Common myeloid progenitor, CD34-positive (primary cell): ENCODE results near the gene AMY2B. TPM values are rescaled to one million over a fixed set of nuclear protein-coding genes. Genes with fewer than 3 reads are reported as not detected.
"Not testable (repeated sequence)": the region's sequence is repeated elsewhere in the genome, so short reads cannot be mapped to it uniquely, and the experiment has no call there.

Source experiments
- CTCF ChIA-PET: fragments of 350-600 bp; sonication (Branson Sonifier 250); formaldehyde crosslinking; loops from one replicate; lab custom pipeline; 2021; ENCODE audit warnings: antibody characterized with exemption; lab: Charles Lee
- POLR2A ChIA-PET: fragments of 350-600 bp; sonication (Branson Sonifier 250); formaldehyde crosslinking; loops from one replicate; lab custom pipeline; 2021; ENCODE audit warnings: antibody characterized with exemption; lab: Charles Lee
- DNase-seq, 3 donors: peaks; one replicate each; pipeline versions ENCODE4 v3.0.0 to v3.0.0-alpha.2; 2013
- H3K27ac ChIP-seq, 2 experiments: 1 replicate in 1 of 2; 2 replicates in 1 of 2; pipeline ENCODE4 v1.7.0; 2013; ENCODE audit warnings: inconsistent platforms in 2 of 2, low read length in 2 of 2, mild to moderate bottlenecking in 2 of 2, low read depth in 1 of 2, moderate library complexity in 1 of 2; ENCODE audit not compliant: severe bottlenecking in 2 of 2, insufficient read depth in 1 of 2, poor library complexity in 1 of 2
- H3K27me3 ChIP-seq, 5 experiments: replicated peaks in 2 of 5; 1 replicate in 3 of 5; 2 replicates in 2 of 5; pipeline versions ENCODE4 v1.6.1 to v1.7.0; 2013; ENCODE audit warnings: low read length in 4 of 5, mild to moderate bottlenecking in 2 of 5, moderate library complexity in 2 of 5, inconsistent platforms in 1 of 5; ENCODE audit not compliant: insufficient read depth in 5 of 5, control insufficient read depth in 4 of 5
- H3K36me3 ChIP-seq, 4 experiments: 1 replicate in 2 of 4; 2 replicates in 2 of 4; pipeline versions ENCODE4 v1.6.1 to v1.7.0; 2013; ENCODE audit warnings: low read length in 3 of 4, control low read depth in 1 of 4, mild to moderate bottlenecking in 1 of 4; ENCODE audit not compliant: control insufficient read depth in 4 of 4, insufficient read depth in 4 of 4
- H3K4me1 ChIP-seq, 4 experiments: 1 replicate in 3 of 4; 2 replicates in 1 of 4; pipeline versions ENCODE4 v1.6.1 to v1.7.1; 2013; ENCODE audit warnings: low read length in 3 of 4, mild to moderate bottlenecking in 3 of 4, control low read depth in 1 of 4, inconsistent platforms in 1 of 4, moderate library complexity in 1 of 4; ENCODE audit not compliant: control insufficient read depth in 4 of 4, insufficient read depth in 4 of 4; ENCODE audit errors: control extremely low read depth in 1 of 4
- H3K4me3 ChIP-seq, 7 experiments: 1 replicate in 4 of 7; 2 replicates in 3 of 7; pipeline versions ENCODE4 v1.5.1 to v1.7.0; 2013; ENCODE audit warnings: mild to moderate bottlenecking in 7 of 7, low read length in 6 of 7, moderate library complexity in 6 of 7, inconsistent platforms in 2 of 7, low read depth in 2 of 7, control low read depth in 1 of 7; ENCODE audit not compliant: insufficient read depth in 4 of 7, control insufficient read depth in 1 of 7; ENCODE audit errors: extremely low read depth in 1 of 7
- H3K9me3 ChIP-seq, 5 experiments: 1 replicate in 4 of 5; 2 replicates in 1 of 5; pipeline versions ENCODE4 v1.6.1 to v1.7.1; 2013; ENCODE audit warnings: low read length in 4 of 5, mild to moderate bottlenecking in 2 of 5, inconsistent platforms in 1 of 5, low read depth in 1 of 5, moderate library complexity in 1 of 5; ENCODE audit not compliant: control insufficient read depth in 4 of 5, insufficient read depth in 2 of 5; ENCODE audit errors: control extremely low read depth in 1 of 5
- WGBS: methylation state at CpG from one replicate; pipeline ENCODE4 v1.1.5; 2013; ENCODE audit not compliant: insufficient coverage; 5-methylcytosine and 5-hydroxymethylcytosine counted together
- polyA plus RNA-seq: library from polyadenylated mRNA; unstranded; fragments of 120-200 nt; gene quantifications from one replicate; pipeline ENCODE4 v1.2.1, GENCODE V29; 2013

AMY2B gene
- 44.8 TPM for polyA plus RNA-seq

GRCh38 chr1:103571289-103571688 lies at the start of gene AMY2B:
Gene AMY2B, plus strand, starts transcription at chr1:103571589. Its CDS starts 14 bp downstream, at chr1:103571603.
- WGBS = no CpG with 5 or more reads among the region's 2 CpGs
- CTCF ChIA-PET, H3K4me1 ChIP-seq, H3K4me3 ChIP-seq, DNase-seq, H3K9me3 ChIP-seq, H3K27me3 ChIP-seq, H3K27ac ChIP-seq, POLR2A ChIA-PET: not testable (repeated sequence)
- peaks cover 0 to 12% (median 3%) of the 10 kb centered on the region in 4 experiments for H3K36me3 ChIP-seq

GRCh38 chr1:103523346-103523745 lies 48.0 kb upstream of the AMY2B start:
- Histone ChIP-seq H3K27ac (no peak overlapping the region), H3K4me3 (no peak overlapping the region), H3K4me1 (peaks cover 4 to 23% (median 13%) of the 10 kb centered on the region in 4 experiments), H3K36me3 (peaks cover 0 to 3% (median 2%) of the 10 kb centered on the region in 4 experiments), H3K27me3 (no peaks in the 10 kb centered on the region), H3K9me3 (no peaks in the 10 kb centered on the region)
- no CpG with 5 or more reads among the region's 3 CpGs for WGBS
- CTCF ChIA-PET = no interaction called here
- POLR2A ChIA-PET = no interaction called here
- no peak for DNase-seq

DNA sequence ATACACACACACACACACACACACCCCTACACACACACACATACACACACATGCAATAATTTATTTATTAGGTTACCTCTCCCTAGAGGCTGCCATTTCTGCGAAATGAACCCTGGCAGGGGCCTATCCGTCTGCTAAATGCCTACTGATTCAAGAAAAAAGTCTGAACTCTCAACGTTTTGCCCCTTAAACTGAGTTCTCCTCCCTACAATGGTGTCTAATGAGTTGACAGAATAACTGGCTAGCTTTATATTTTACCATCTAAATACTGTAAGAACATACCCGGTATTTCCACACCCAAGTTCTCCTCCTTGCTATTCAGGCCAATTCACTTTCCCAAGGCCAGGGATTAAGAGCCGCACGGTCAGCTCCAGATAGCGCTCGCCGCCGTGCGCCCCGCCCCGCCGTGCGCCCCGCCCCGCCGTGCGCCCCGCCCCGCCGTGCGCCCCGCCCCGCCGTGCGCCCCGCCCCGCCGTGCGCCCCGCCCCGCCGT lies 46.2 kb upstream of the AMY2B start:
- 8% methylated on average over 4 of the region's 34 CpGs for WGBS
- H3K27ac ChIP-seq = no peak overlapping the region
- ChIA-PET POLR2A (no interaction called here), CTCF (interaction anchor here (1.0 to 1.1 kb wide), 2 partner anchors 9 to 418 kb away, joined by 3 read pairs; no protein-coding TSS in a partner anchor)
- peak; percentile 38 to 64 (median 59) for DNase-seq
- peaks cover 4 to 23% (median 13%) of the 10 kb centered on the region in 4 experiments for H3K4me1 ChIP-seq
- H3K27me3 ChIP-seq = no peaks in the 10 kb centered on the region
- no peaks in the 10 kb centered on the region for H3K9me3 ChIP-seq
- peak overlapping the region in 6 of 7 experiments; percentile 23 to 79 (median 62) for H3K4me3 ChIP-seq
- peaks cover 0 to 14% (median 6%) of the 10 kb centered on the region in 4 experiments for H3K36me3 ChIP-seq

- H3K36me3 ChIP-seq = peaks cover 0 to 16% (median 12%) of the 10 kb centered on the region in 4 experiments
- CTCF ChIA-PET = interaction anchor here (1.1 kb wide), 1 partner anchor 419 kb away, joined by 3 read pairs; no protein-coding TSS in a partner anchor
- peaks cover 4 to 23% (median 13%) of the 10 kb centered on the region in 4 experiments for H3K4me1 ChIP-seq
- peak; percentile 91 to 95 (median 93) for DNase-seq
- under 1% methylated on average over 49 of the region's 62 CpGs for WGBS
- H3K27ac ChIP-seq = peak within 1 kb of the TSS; percentile 90 to 96
- no peaks in the 10 kb centered on the region for H3K27me3 ChIP-seq
- H3K4me3 ChIP-seq = peak within 1 kb of the TSS; percentile 96 to 100 (median 98)
- POLR2A ChIA-PET = interaction anchor here (0.5 to 0.6 kb wide), 3 partner anchors 9 to 25 kb away, joined by 3 to 4 read pairs (median 3); no protein-coding TSS in a partner anchor
- H3K9me3 ChIP-seq = no peaks in the 10 kb centered on the region
Observed at GRCh38 chr1:103525607-103526507, 45.5 kb upstream of the AMY2B start, which contains the start of gene RNPC3. Gene RNPC3, plus strand, starts transcription at chr1:103525699. Its CDS starts 372 bp downstream, at chr1:103526071.

GRCh38 chr1:103527331-103527730 lies 44.1 kb upstream of the AMY2B start:
- DNase-seq = no peak
- H3K9me3 ChIP-seq = no peaks in the 10 kb centered on the region
- POLR2A ChIA-PET = no interaction called here
- H3K36me3 ChIP-seq = peaks cover 0 to 20% (median 13%) of the 10 kb centered on the region in 4 experiments
- H3K4me1 ChIP-seq = peaks cover 4 to 23% (median 13%) of the 10 kb centered on the region in 4 experiments
- H3K4me3 ChIP-seq = peak overlapping the region in 2 of 7 experiments; percentile 96 to 98
- CTCF ChIA-PET = no interaction called here
- 100% methylated on average over 1 of the region's 2 CpGs for WGBS
- H3K27ac ChIP-seq = no peak overlapping the region
- H3K27me3 ChIP-seq = no peaks in the 10 kb centered on the region

GRCh38 chr1:103529746-103530145 lies 41.6 kb upstream of the AMY2B start:
- POLR2A ChIA-PET = no interaction called here
- Histone ChIP-seq H3K9me3 (no peaks in the 10 kb centered on the region), H3K27me3 (no peaks in the 10 kb centered on the region), H3K4me1 (peaks cover 4 to 22% (median 13%) of the 10 kb centered on the region in 4 experiments), H3K27ac (no peak overlapping the region), H3K36me3 (peaks cover 0 to 29% (median 19%) of the 10 kb centered on the region in 4 experiments), H3K4me3 (no peak overlapping the region)
- CTCF ChIA-PET = no interaction called here
- 99% methylated on average over 7 of the region's 8 CpGs for WGBS
- DNase-seq = no peak
